ENCODE measurements around the gene MAN1A2.
"Not testable (repeated sequence)": the region's sequence is repeated elsewhere in the genome, so short reads cannot be mapped to it uniquely, and the experiment has no call there.

Gene MAN1A2

GRCh38 chr1:117556976-117557375, 189.7 kb downstream of the MAN1A2 start:
- H3K9me3 ChIP-seq (ENCODE audit: control insufficient read depth in 2 of 2, low read length in 2 of 2), result no peaks in the 10 kb centered on the region

GRCh38 chr1:117558451-117558850, 191.2 kb downstream of the MAN1A2 start:
- not testable (repeated sequence) for H3K27ac ChIP-seq (ENCODE audit: low read length); H3K9me3 ChIP-seq (ENCODE audit: control insufficient read depth in 2 of 2, low read length in 2 of 2); H3K27me3 ChIP-seq (ENCODE audit: control insufficient read depth in 1 of 2, insufficient read depth in 2 of 2, low read length in 2 of 2); H3K36me3 ChIP-seq (ENCODE audit: control insufficient read depth in 2 of 2, insufficient read depth in 2 of 2, low read length in 2 of 2); H3K9ac ChIP-seq (ENCODE audit: low read length in 2 of 2); H3K4me3 ChIP-seq (ENCODE audit: low read length in 2 of 2); H3K4me1 ChIP-seq (ENCODE audit: control insufficient read depth, insufficient read depth, low read length)

More at GRCh38 chr1:117556976-117557375, 189.7 kb downstream of the MAN1A2 start:
- no peak overlapping the region for H3K4me3 ChIP-seq (ENCODE audit: low read length in 2 of 2)
- no peaks in the 10 kb centered on the region for H3K4me1 ChIP-seq (ENCODE audit: control insufficient read depth, insufficient read depth, low read length)
- H3K36me3 ChIP-seq (ENCODE audit: control insufficient read depth in 2 of 2, insufficient read depth in 2 of 2, low read length in 2 of 2), result no peaks in the 10 kb centered on the region
- no peak overlapping the region for H3K9ac ChIP-seq (ENCODE audit: low read length in 2 of 2)
- H3K27me3 ChIP-seq (ENCODE audit: control insufficient read depth in 1 of 2, insufficient read depth in 2 of 2, low read length in 2 of 2), result no peaks in the 10 kb centered on the region
- no peak overlapping the region for H3K27ac ChIP-seq (ENCODE audit: low read length)

GRCh38 chr1:117559139-117559538, 191.9 kb downstream of the MAN1A2 start:
- Histone ChIP-seq H3K9me3 (ENCODE audit: control insufficient read depth in 2 of 2, low read length in 2 of 2) (no peaks in the 10 kb centered on the region), H3K36me3 (ENCODE audit: control insufficient read depth in 2 of 2, insufficient read depth in 2 of 2, low read length in 2 of 2) (no peaks in the 10 kb centered on the region), H3K27ac (ENCODE audit: low read length) (no peak overlapping the region), H3K27me3 (ENCODE audit: control insufficient read depth in 1 of 2, insufficient read depth in 2 of 2, low read length in 2 of 2) (no peaks in the 10 kb centered on the region), H3K4me1 (ENCODE audit: control insufficient read depth, insufficient read depth, low read length) (no peaks in the 10 kb centered on the region), H3K9ac (ENCODE audit: low read length in 2 of 2) (no peak overlapping the region), H3K4me3 (ENCODE audit: low read length in 2 of 2) (no peak overlapping the region)

GRCh38 chr1:117559985-117560384, 192.7 kb downstream of the MAN1A2 start:
- no peaks in the 10 kb centered on the region for H3K27me3 ChIP-seq (ENCODE audit: control insufficient read depth in 1 of 2, insufficient read depth in 2 of 2, low read length in 2 of 2)
- H3K9me3 ChIP-seq (ENCODE audit: control insufficient read depth in 2 of 2, low read length in 2 of 2), result no peaks in the 10 kb centered on the region
- no peak overlapping the region for H3K9ac ChIP-seq (ENCODE audit: low read length in 2 of 2)
- no peak overlapping the region for H3K4me3 ChIP-seq (ENCODE audit: low read length in 2 of 2)
- no peaks in the 10 kb centered on the region for H3K36me3 ChIP-seq (ENCODE audit: control insufficient read depth in 2 of 2, insufficient read depth in 2 of 2, low read length in 2 of 2)
- H3K27ac ChIP-seq (ENCODE audit: low read length), result no peak overlapping the region
- no peaks in the 10 kb centered on the region for H3K4me1 ChIP-seq (ENCODE audit: control insufficient read depth, insufficient read depth, low read length)

- H3K9ac ChIP-seq (ENCODE audit: low read length in 2 of 2), result no peak overlapping the region
- no peak overlapping the region for H3K27ac ChIP-seq (ENCODE audit: low read length)
- H3K36me3 ChIP-seq (ENCODE audit: control insufficient read depth in 2 of 2, insufficient read depth in 2 of 2, low read length in 2 of 2), result no peaks in the 10 kb centered on the region
- no peaks in the 10 kb centered on the region for H3K27me3 ChIP-seq (ENCODE audit: control insufficient read depth in 1 of 2, insufficient read depth in 2 of 2, low read length in 2 of 2)
- H3K9me3 ChIP-seq (ENCODE audit: control insufficient read depth in 2 of 2, low read length in 2 of 2), result no peaks in the 10 kb centered on the region
- H3K4me3 ChIP-seq (ENCODE audit: low read length in 2 of 2), result no peak overlapping the region
- H3K4me1 ChIP-seq (ENCODE audit: control insufficient read depth, insufficient read depth, low read length), result no peaks in the 10 kb centered on the region
These were observed 193.8 kb downstream of the MAN1A2 start for GRCh38 chr1:117561071-117561470.

GRCh38 chr1:117561551-117561950, 194.3 kb downstream of the MAN1A2 start:
- Histone ChIP-seq H3K27me3 (ENCODE audit: control insufficient read depth in 1 of 2, insufficient read depth in 2 of 2, low read length in 2 of 2) (no peaks in the 10 kb centered on the region), H3K4me3 (ENCODE audit: low read length in 2 of 2) (no peak overlapping the region), H3K9ac (ENCODE audit: low read length in 2 of 2) (no peak overlapping the region), H3K27ac (ENCODE audit: low read length) (no peak overlapping the region), H3K9me3 (ENCODE audit: control insufficient read depth in 2 of 2, low read length in 2 of 2) (no peaks in the 10 kb centered on the region), H3K36me3 (ENCODE audit: control insufficient read depth in 2 of 2, insufficient read depth in 2 of 2, low read length in 2 of 2) (no peaks in the 10 kb centered on the region), H3K4me1 (ENCODE audit: control insufficient read depth, insufficient read depth, low read length) (no peaks in the 10 kb centered on the region)

- no peak overlapping the region for H3K4me3 ChIP-seq (ENCODE audit: low read length in 2 of 2)
- no peaks in the 10 kb centered on the region for H3K27me3 ChIP-seq (ENCODE audit: control insufficient read depth in 1 of 2, insufficient read depth in 2 of 2, low read length in 2 of 2)
- H3K4me1 ChIP-seq (ENCODE audit: control insufficient read depth, insufficient read depth, low read length), result no peaks in the 10 kb centered on the region
- H3K36me3 ChIP-seq (ENCODE audit: control insufficient read depth in 2 of 2, insufficient read depth in 2 of 2, low read length in 2 of 2), result no peaks in the 10 kb centered on the region
- no peaks in the 10 kb centered on the region for H3K9me3 ChIP-seq (ENCODE audit: control insufficient read depth in 2 of 2, low read length in 2 of 2)
- no peak overlapping the region for H3K27ac ChIP-seq (ENCODE audit: low read length)
- no peak overlapping the region for H3K9ac ChIP-seq (ENCODE audit: low read length in 2 of 2)
These were observed 195.6 kb downstream of the MAN1A2 start for GRCh38 chr1:117562581-117563491.

- no peak overlapping the region for H3K4me3 ChIP-seq (ENCODE audit: low read length in 2 of 2)
- H3K4me1 ChIP-seq (ENCODE audit: control insufficient read depth, insufficient read depth, low read length), result no peaks in the 10 kb centered on the region
- H3K27me3 ChIP-seq (ENCODE audit: control insufficient read depth in 1 of 2, insufficient read depth in 2 of 2, low read length in 2 of 2), result no peaks in the 10 kb centered on the region
- H3K9ac ChIP-seq (ENCODE audit: low read length in 2 of 2), result no peak overlapping the region
- no peak overlapping the region for H3K27ac ChIP-seq (ENCODE audit: low read length)
- H3K9me3 ChIP-seq (ENCODE audit: control insufficient read depth in 2 of 2, low read length in 2 of 2), result no peaks in the 10 kb centered on the region
- H3K36me3 ChIP-seq (ENCODE audit: control insufficient read depth in 2 of 2, insufficient read depth in 2 of 2, low read length in 2 of 2), result no peaks in the 10 kb centered on the region
These were observed 196.2 kb downstream of the MAN1A2 start for GRCh38 chr1:117563492-117563875.

- no peak overlapping the region for H3K4me3 ChIP-seq (ENCODE audit: low read length in 2 of 2)
- no peak overlapping the region for H3K27ac ChIP-seq (ENCODE audit: low read length)
- H3K36me3 ChIP-seq (ENCODE audit: control insufficient read depth in 2 of 2, insufficient read depth in 2 of 2, low read length in 2 of 2), result no peaks in the 10 kb centered on the region
- H3K9ac ChIP-seq (ENCODE audit: low read length in 2 of 2), result no peak overlapping the region
- no peaks in the 10 kb centered on the region for H3K9me3 ChIP-seq (ENCODE audit: control insufficient read depth in 2 of 2, low read length in 2 of 2)
- no peaks in the 10 kb centered on the region for H3K27me3 ChIP-seq (ENCODE audit: control insufficient read depth in 1 of 2, insufficient read depth in 2 of 2, low read length in 2 of 2)
- H3K4me1 ChIP-seq (ENCODE audit: control insufficient read depth, insufficient read depth, low read length), result no peaks in the 10 kb centered on the region
These were observed 197.2 kb downstream of the MAN1A2 start for GRCh38 chr1:117564227-117565075.

- Histone ChIP-seq H3K27me3 (ENCODE audit: control insufficient read depth in 1 of 2, insufficient read depth in 2 of 2, low read length in 2 of 2) (no peaks in the 10 kb centered on the region), H3K36me3 (ENCODE audit: control insufficient read depth in 2 of 2, insufficient read depth in 2 of 2, low read length in 2 of 2) (no peaks in the 10 kb centered on the region), H3K9me3 (ENCODE audit: control insufficient read depth in 2 of 2, low read length in 2 of 2) (no peaks in the 10 kb centered on the region), H3K9ac (ENCODE audit: low read length in 2 of 2) (no peak overlapping the region), H3K27ac (ENCODE audit: low read length) (no peak overlapping the region), H3K4me3 (ENCODE audit: low read length in 2 of 2) (no peak overlapping the region), H3K4me1 (ENCODE audit: control insufficient read depth, insufficient read depth, low read length) (no peaks in the 10 kb centered on the region)
These were observed 197.9 kb downstream of the MAN1A2 start for GRCh38 chr1:117565076-117565556.
